B cell (primary cell): Measurements from ENCODE around the gene TMEM87A. TPM values are rescaled to one million over a fixed set of nuclear protein-coding genes. Genes with fewer than 3 reads are reported as not detected.

ENCODE experiments used
- ATAC-seq: fragments of 200-7000 bp; cut with Tn5 transposase; one replicate; pipeline ENCODE4 v1.10.0; 2021; ENCODE audit warnings: low read depth, mild to moderate bottlenecking, moderate number of reproducible peaks, moderate library complexity
- CTCF ChIA-PET: fragments of 350-600 bp; sonication (Branson Sonifier 250); formaldehyde crosslinking; loops from one replicate; lab custom pipeline; 2021; ENCODE audit warnings: antibody characterized with exemption, inconsistent platforms; lab: Charles Lee
- POLR2A ChIA-PET: fragments of 350-600 bp; sonication (Branson Sonifier 250); formaldehyde crosslinking; loops from one replicate; lab custom pipeline; 2021; ENCODE audit warnings: antibody characterized with exemption; lab: Charles Lee
- DNase-seq: peaks from one replicate; pipeline ENCODE4 v3.0.0; 2013
- H2AFZ ChIP-seq: 2 replicates; pipeline ENCODE4 v1.6.1; 2012; ENCODE audit warnings: mild to moderate bottlenecking, low read depth, low read length; ENCODE audit not compliant: insufficient read depth, poor library complexity, severe bottlenecking
- H3K27ac ChIP-seq, 2 donors: 1 replicate in 1 of 2; 2 replicates in 1 of 2; pipeline ENCODE4 v1.5.1; 2012 to 2013; ENCODE audit warnings: low read length in 2 of 2, mild to moderate bottlenecking in 2 of 2, moderate library complexity in 1 of 2
- H3K27me3 ChIP-seq, 4 experiments: fragments of 200-600 bp in 1 of 4; sonication (generic) in 1 of 4; replicated peaks in 1 of 4; 1 replicate in 2 of 4; 2 replicates in 2 of 4; pipeline versions ENCODE4 v1.6.1 to v1.7.0; 2013 to 2016; ENCODE audit warnings: low read length in 3 of 4, mild to moderate bottlenecking in 2 of 4, mixed read lengths in 1 of 4, moderate library complexity in 1 of 4; ENCODE audit not compliant: insufficient read depth in 4 of 4, control insufficient read depth in 3 of 4; ENCODE audit errors: control extremely low read depth in 1 of 4
- H3K36me3 ChIP-seq, 2 experiments: replicated peaks in 1 of 2; 1 replicate in 1 of 2; 2 replicates in 1 of 2; pipeline versions ENCODE4 v1.6.1 to v1.7.1; 2013; ENCODE audit warnings: low read length in 1 of 2; ENCODE audit not compliant: insufficient read depth in 2 of 2, control insufficient read depth in 1 of 2; ENCODE audit errors: control extremely low read depth in 1 of 2, extremely low read depth in 1 of 2
- H3K4me1 ChIP-seq, 2 donors: fragments of 200-600 bp in 1 of 2; sonication (generic) in 1 of 2; 1 replicate in 1 of 2; 2 replicates in 1 of 2; pipeline versions ENCODE4 v1.5.1 to v1.6.1; 2013 to 2017; ENCODE audit warnings: low read length in 2 of 2; ENCODE audit not compliant: control insufficient read depth in 2 of 2, insufficient read depth in 2 of 2
- H3K4me2 ChIP-seq: replicated peaks from 2 replicates; pipeline ENCODE3; 2012; ENCODE audit warnings: mild to moderate bottlenecking, low read depth, low read length; ENCODE audit not compliant: poor library complexity, severe bottlenecking
- H3K4me3 ChIP-seq, 5 experiments: fragments of 200-600 bp in 1 of 5; sonication (generic) in 1 of 5; 1 replicate in 3 of 5; 2 replicates in 2 of 5; pipeline versions ENCODE4 v1.5.1 to v1.7.0; 2011 to 2016; ENCODE audit warnings: low read length in 4 of 5, mild to moderate bottlenecking in 4 of 5, low read depth in 2 of 5, control low read depth in 1 of 5, moderate library complexity in 1 of 5; ENCODE audit not compliant: insufficient read depth in 1 of 5; ENCODE audit errors: control extremely low read depth in 1 of 5, extremely low read depth in 1 of 5
- H3K79me2 ChIP-seq: fragments of 200-600 bp; sonication (generic); one replicate; pipeline ENCODE4 v1.6.0; 2016; ENCODE audit warnings: low read length; ENCODE audit not compliant: control insufficient read depth, insufficient read depth
- H3K9ac ChIP-seq: fragments of 200-600 bp; sonication (generic); 2 replicates; pipeline ENCODE4 v1.6.1; 2017; ENCODE audit warnings: mild to moderate bottlenecking, low read length, moderate library complexity
- H3K9me3 ChIP-seq, 3 donors: one replicate each; pipeline versions ENCODE4 v1.6.1 to v1.7.1; 2013; ENCODE audit warnings: low read length in 2 of 3; ENCODE audit not compliant: control insufficient read depth in 2 of 3, insufficient read depth in 1 of 3; ENCODE audit errors: control extremely low read depth in 1 of 3
- H4K20me1 ChIP-seq: 2 replicates; pipeline ENCODE4 v1.6.0; 2012; ENCODE audit warnings: mild to moderate bottlenecking, low read length; ENCODE audit not compliant: insufficient read depth, control insufficient read depth, poor library complexity, severe bottlenecking
- H3K27ac Mint-ChIP-seq: one replicate; pipeline ENCODE4 v1.8.0; 2021; ENCODE audit warnings: mixed read lengths
- H3K27me3 Mint-ChIP-seq: one replicate; pipeline ENCODE4 v1.8.0; 2021; ENCODE audit warnings: mixed read lengths
- H3K4me1 Mint-ChIP-seq: one replicate; pipeline ENCODE4 v1.8.0; 2021; ENCODE audit warnings: mixed read lengths
- H3K4me3 Mint-ChIP-seq: one replicate; pipeline ENCODE4 v1.8.0; 2021; ENCODE audit warnings: mixed read lengths
- H3K9me3 Mint-ChIP-seq: one replicate; pipeline ENCODE4 v1.8.0; 2022; ENCODE audit warnings: mixed read lengths; ENCODE audit not compliant: insufficient read depth
- EZH2 ChIP-seq: IDR thresholded peaks from 2 replicates; pipeline ENCODE4 v1.6.1; 2012; ENCODE audit warnings: borderline replicate concordance, low read depth, mild to moderate bottlenecking, moderate library complexity, low read length; ENCODE audit not compliant: insufficient read depth, poor library complexity, severe bottlenecking
- WGBS: methylation state at CpG from one replicate; pipeline ENCODE4 v1.1.5; 2013; ENCODE audit warnings: missing lambda C conversion rate; ENCODE audit not compliant: insufficient coverage; 5-methylcytosine and 5-hydroxymethylcytosine counted together
- intact Hi-C: fragments of 100-400 bp; cut with micrococcal nuclease; formaldehyde crosslinking; loops from one replicate; pipeline ENCODE4 v1.10.0; 2022
- polyA plus RNA-seq: library from polyadenylated mRNA; depleted of rRNA; stranded (reverse); fragments of >200 nt; gene quantifications from 2 replicates; pipeline ENCODE4 v1.2.3, GENCODE V29; 2012
- total RNA-seq, 2 donors: library from RNA; stranded (reverse); fragments of 120-200 nt in 1 of 2; gene quantifications; 1 replicate in 1 of 2; 2 replicates in 1 of 2; pipeline versions ENCODE4 v1.2.3 to v1.2.4, GENCODE V29; 2013 to 2022
- TF ChIP-seq, protein P1 (sequence below): fragments of 200-600 bp; IDR thresholded peaks from one replicate; pipeline ENCODE4 v1.8.0; 2022; ENCODE audit warnings: antibody characterized with exemption, mild to moderate bottlenecking

Gene TMEM87A
- total and polyA plus RNA-seq, 2 donors (not counting 1 experiment from before 2014, with no cell fraction given) = 14.5 to 61.5 TPM

DNA sequence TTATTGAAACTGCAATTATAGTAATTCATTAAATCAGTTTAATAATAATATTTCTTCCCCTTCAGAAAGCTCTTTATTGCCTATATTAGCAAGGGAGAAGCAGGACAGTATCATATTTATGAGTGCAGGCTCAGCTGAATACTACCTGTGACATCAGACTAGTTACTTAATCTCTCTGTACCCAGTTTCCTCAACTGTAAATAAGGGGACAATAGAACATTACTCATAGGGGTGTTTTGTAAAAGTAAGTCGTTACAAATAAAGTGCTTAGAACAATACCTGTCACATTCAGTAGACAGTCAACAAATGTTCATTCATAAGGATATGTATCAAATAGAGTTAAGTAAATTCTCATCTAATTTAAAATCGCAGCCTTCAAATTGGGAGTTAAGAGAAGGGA is 53.0 kb downstream of the TMEM87A start:
- Histone ChIP-seq H3K36me3 (peaks cover 10 to 38% of the 10 kb centered on the region in 2 experiments), H4K20me1 (no peaks in the 10 kb centered on the region), H3K27me3 (no peaks in the 10 kb centered on the region), H3K9ac (no peak overlapping the region), H3K9me3 (peaks cover 0 to 1% (median 0%) of the 10 kb centered on the region in 3 donors), H2AFZ (no peak overlapping the region), H3K4me2 (no peak overlapping the region), H3K79me2 (no peaks in the 10 kb centered on the region), H3K27ac (no peak overlapping the region), H3K4me1 (peaks cover 11 to 19% of the 10 kb centered on the region in 2 donors), H3K4me3 (no peak overlapping the region)
- Mint-ChIP-seq H3K27ac (peak overlapping the region; percentile 56), H3K4me3 (no peak overlapping the region), H3K4me1 (peaks cover 23% of the 10 kb centered on the region), H3K9me3 (no peaks in the 10 kb centered on the region), H3K27me3 (no peaks in the 10 kb centered on the region)
- ChIA-PET CTCF (interaction anchor here (0.6 to 1.3 kb wide), 2 partner anchors 55 to 614 kb away, joined by 3 read pairs; no protein-coding TSS in a partner anchor), POLR2A (no interaction called here)
- TF ChIP-seq, protein P1, sequence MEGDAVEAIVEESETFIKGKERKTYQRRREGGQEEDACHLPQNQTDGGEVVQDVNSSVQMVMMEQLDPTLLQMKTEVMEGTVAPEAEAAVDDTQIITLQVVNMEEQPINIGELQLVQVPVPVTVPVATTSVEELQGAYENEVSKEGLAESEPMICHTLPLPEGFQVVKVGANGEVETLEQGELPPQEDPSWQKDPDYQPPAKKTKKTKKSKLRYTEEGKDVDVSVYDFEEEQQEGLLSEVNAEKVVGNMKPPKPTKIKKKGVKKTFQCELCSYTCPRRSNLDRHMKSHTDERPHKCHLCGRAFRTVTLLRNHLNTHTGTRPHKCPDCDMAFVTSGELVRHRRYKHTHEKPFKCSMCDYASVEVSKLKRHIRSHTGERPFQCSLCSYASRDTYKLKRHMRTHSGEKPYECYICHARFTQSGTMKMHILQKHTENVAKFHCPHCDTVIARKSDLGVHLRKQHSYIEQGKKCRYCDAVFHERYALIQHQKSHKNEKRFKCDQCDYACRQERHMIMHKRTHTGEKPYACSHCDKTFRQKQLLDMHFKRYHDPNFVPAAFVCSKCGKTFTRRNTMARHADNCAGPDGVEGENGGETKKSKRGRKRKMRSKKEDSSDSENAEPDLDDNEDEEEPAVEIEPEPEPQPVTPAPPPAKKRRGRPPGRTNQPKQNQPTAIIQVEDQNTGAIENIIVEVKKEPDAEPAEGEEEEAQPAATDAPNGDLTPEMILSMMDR = no peak
- no peak for TF ChIP-seq EZH2
- intact Hi-C loops = no loop called here
- no CpG with 5 or more reads among the region's 2 CpGs for WGBS
- no peak for DNase-seq
- ATAC-seq = no peak

DNA sequence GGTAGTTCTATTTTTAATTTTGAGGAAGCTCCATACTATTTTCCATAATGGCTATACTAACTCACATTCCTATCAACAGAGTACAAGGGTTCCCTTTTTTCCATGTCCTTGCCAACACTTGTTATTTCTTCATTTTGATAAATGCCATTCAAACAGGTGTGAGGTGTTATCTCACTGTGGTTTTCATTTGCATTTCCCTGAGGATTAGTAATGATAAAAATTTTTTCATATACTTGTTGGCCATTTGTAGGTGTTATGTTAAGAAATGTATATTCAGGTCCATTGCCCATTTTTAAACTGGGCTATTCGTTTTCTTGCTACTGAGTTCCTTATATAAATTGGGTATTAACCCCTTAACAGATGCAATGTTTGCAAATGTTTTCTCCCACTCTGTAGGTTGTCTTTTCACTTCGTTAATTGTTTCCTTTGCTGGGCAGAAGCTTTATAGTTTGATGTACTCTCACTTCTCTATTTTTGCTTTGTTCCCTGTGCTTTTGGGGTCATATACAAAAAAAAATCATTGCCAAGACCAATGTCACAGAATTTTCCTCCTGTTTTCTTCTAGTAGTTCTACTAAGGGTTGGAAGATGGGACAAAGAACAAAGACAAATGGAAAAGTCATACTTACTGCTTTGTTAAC is 54.2 kb downstream of the TMEM87A start:
- Mint-ChIP-seq H3K4me1 (peaks cover 23% of the 10 kb centered on the region), H3K4me3 (peak overlapping the region; percentile 7), H3K9me3 (no peaks in the 10 kb centered on the region), H3K27me3 (no peaks in the 10 kb centered on the region), H3K27ac (peak overlapping the region; percentile 18)
- ATAC-seq (peak; percentile 75), DNase-seq (peak; percentile 52)
- Histone ChIP-seq H3K36me3 (peaks cover 9 to 34% of the 10 kb centered on the region in 2 experiments), H3K4me3 (no peak overlapping the region), H4K20me1 (no peaks in the 10 kb centered on the region), H3K9me3 (peaks cover 0 to 1% (median 0%) of the 10 kb centered on the region in 3 donors), H3K9ac (peak overlapping the region; percentile 6), H3K4me2 (peak overlapping the region; percentile 40), H3K27ac (peak overlapping the region; percentile 11 to 64), H2AFZ (no peak overlapping the region), H3K27me3 (no peaks in the 10 kb centered on the region), H3K4me1 (peaks cover 11 to 19% of the 10 kb centered on the region in 2 donors), H3K79me2 (no peaks in the 10 kb centered on the region)
- intact Hi-C loops = loop anchor here (1.0 to 2.0 kb wide), 2 partner anchors 11 to 54 kb away; partner anchors contain the start of genes GANC, TMEM87A and VPS39
- TF ChIP-seq EZH2 = no peak
- TF ChIP-seq, protein P1 = no peak
- ChIA-PET CTCF (interaction anchor here (0.5 kb wide), 1 partner anchor 8 kb away, joined by 3 read pairs; no protein-coding TSS in a partner anchor), POLR2A (no interaction called here)
- WGBS = no CpG with 5 or more reads among the region's 2 CpGs
